ENCODE data around the gene RNF25. TPM values are rescaled to one million over a fixed set of nuclear protein-coding genes. Genes with fewer than 3 reads are reported as not detected.
A peak's percentile ranks its signal among the peaks of the same experiment; 100 is the strongest.

RNF25 gene
- total and polyA plus RNA-seq, 4 donors = 15.5 to 34.4 (median 20.0) TPM

DNA sequence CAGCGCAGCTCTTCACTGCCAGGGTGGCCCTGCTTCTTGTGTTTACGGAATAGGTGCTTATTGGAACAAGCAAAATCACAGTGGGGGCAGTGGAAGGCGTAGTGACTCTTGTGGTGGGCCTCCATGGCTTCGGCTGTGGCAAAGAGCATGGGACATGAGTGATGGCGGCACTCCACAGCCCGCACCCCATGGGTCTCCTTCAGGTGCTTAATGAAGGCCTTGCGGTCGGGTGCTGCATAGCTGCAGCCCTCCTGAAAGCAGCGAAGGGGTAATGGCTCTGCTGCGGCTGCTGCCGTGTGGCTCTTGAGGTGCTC is 23.1 kb downstream of the RNF25 start:
- no peak for DNase-seq
- Histone ChIP-seq H3K4me3 (no peak overlapping the region), H3K4me1 (ENCODE audit: control insufficient read depth in 5 of 5, insufficient read depth in 5 of 5, low read length in 5 of 5) (no peaks in the 10 kb centered on the region), H3K27me3 (ENCODE audit: control insufficient read depth in 3 of 3, insufficient read depth in 3 of 3, low read length in 2 of 3) (no peaks in the 10 kb centered on the region), H3K36me3 (ENCODE audit: control insufficient read depth in 4 of 4, insufficient read depth in 4 of 4, low read length in 4 of 4) (peaks cover 21 to 61% (median 43%) of the 10 kb centered on the region in 4 donors), H3K27ac (ENCODE audit: low read depth in 1 of 2, low read length in 1 of 2) (no peak overlapping the region), H3K9me3 (ENCODE audit: control insufficient read depth in 4 of 4, insufficient read depth in 3 of 4, low read length in 3 of 4) (no peaks in the 10 kb centered on the region), H3K9ac (ENCODE audit: insufficient read depth in 1 of 2, low read length in 2 of 2) (no peak overlapping the region)
- TF ChIP-seq, protein P1, sequence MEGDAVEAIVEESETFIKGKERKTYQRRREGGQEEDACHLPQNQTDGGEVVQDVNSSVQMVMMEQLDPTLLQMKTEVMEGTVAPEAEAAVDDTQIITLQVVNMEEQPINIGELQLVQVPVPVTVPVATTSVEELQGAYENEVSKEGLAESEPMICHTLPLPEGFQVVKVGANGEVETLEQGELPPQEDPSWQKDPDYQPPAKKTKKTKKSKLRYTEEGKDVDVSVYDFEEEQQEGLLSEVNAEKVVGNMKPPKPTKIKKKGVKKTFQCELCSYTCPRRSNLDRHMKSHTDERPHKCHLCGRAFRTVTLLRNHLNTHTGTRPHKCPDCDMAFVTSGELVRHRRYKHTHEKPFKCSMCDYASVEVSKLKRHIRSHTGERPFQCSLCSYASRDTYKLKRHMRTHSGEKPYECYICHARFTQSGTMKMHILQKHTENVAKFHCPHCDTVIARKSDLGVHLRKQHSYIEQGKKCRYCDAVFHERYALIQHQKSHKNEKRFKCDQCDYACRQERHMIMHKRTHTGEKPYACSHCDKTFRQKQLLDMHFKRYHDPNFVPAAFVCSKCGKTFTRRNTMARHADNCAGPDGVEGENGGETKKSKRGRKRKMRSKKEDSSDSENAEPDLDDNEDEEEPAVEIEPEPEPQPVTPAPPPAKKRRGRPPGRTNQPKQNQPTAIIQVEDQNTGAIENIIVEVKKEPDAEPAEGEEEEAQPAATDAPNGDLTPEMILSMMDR (IDR thresholded peaks at IDR 0.05; ENCODE audit: control extremely low read depth, extremely low read depth) = no peak
- ATAC-seq (ENCODE audit: insufficient read depth, low FRiP score) = no peak
- WGBS, 2 donors = 94% methylated on average over 11 of the region's 11 CpGs

DNA sequence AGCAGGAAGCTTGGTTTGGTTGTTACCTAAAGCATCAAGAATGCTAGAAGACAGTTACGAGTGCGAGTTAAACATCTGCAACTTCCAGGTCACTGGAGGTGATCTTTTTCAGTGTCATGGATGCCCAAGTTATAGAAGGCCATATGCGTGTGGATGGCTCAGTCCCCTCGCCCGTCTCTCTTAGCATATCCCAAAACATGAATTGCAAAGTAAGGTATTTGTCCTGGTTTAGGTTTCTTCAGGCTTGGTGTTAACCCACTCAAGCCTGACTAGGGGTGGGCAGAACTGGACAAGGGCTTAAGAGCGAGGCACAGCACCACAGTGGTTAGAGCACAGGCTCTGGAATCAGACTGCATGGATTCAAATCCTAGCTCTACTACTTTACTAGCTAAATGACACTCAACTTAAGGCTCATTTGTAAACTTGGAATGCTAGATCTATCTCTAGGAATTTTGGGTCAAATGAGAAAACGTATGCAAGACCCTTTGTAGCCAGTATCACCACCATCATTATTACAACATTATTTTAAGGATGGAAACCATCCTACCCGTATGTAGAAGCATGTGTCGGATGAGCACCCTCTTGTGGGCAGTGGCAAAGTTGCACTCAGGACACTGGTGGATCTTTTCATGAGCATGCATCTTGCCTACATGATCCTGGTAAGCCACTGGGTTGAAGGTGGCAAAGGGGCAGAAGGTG is 23.6 kb downstream of the RNF25 start:
- Histone ChIP-seq H3K36me3 (ENCODE audit: control insufficient read depth in 4 of 4, insufficient read depth in 4 of 4, low read length in 4 of 4) (peaks cover 23 to 66% (median 43%) of the 10 kb centered on the region in 4 donors), H3K27me3 (ENCODE audit: control insufficient read depth in 3 of 3, insufficient read depth in 3 of 3, low read length in 2 of 3) (no peaks in the 10 kb centered on the region), H3K9ac (ENCODE audit: insufficient read depth in 1 of 2, low read length in 2 of 2) (no peak overlapping the region), H3K4me1 (ENCODE audit: control insufficient read depth in 5 of 5, insufficient read depth in 5 of 5, low read length in 5 of 5) (no peaks in the 10 kb centered on the region), H3K4me3 (no peak overlapping the region), H3K9me3 (ENCODE audit: control insufficient read depth in 4 of 4, insufficient read depth in 3 of 4, low read length in 3 of 4) (no peaks in the 10 kb centered on the region), H3K27ac (ENCODE audit: low read depth in 1 of 2, low read length in 1 of 2) (no peak overlapping the region)
- TF ChIP-seq, protein P1 (IDR thresholded peaks at IDR 0.05; ENCODE audit: control extremely low read depth, extremely low read depth) = peak; percentile 38
- ATAC-seq (ENCODE audit: insufficient read depth, low FRiP score) (peak; percentile 81), DNase-seq (peak; percentile 52 to 64 (median 58))
- 73 to 74% methylated on average over 9 of the region's 9 CpGs for WGBS, 2 donors

DNA sequence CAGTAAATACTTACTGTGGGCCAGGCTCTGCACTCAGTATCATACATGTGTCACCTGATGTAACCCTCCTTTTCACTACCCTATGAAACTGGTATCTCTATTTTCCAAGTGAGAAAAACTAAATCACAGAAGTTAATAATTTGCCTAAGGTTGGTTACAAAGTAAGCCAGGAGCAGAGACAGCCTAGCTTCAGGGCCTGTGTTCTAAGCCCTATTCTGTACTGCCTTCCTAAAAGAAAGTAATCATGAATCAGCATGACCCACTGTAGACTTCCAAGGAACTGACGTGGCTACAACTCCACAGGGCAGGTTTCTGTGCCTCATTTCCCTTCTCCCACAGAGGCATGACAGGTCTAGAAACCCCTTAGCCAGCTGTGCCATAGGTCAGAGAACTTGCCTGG is 26.7 kb downstream of the RNF25 start:
- H3K27ac ChIP-seq (ENCODE audit: low read depth in 1 of 2, low read length in 1 of 2) = no peak overlapping the region
- H3K27me3 ChIP-seq (ENCODE audit: control insufficient read depth in 3 of 3, insufficient read depth in 3 of 3, low read length in 2 of 3) = no peaks in the 10 kb centered on the region
- 89 to 95% methylated on average over 1 of the region's 1 CpG for WGBS, 2 donors
- no peak overlapping the region for H3K4me3 ChIP-seq
- no peaks in the 10 kb centered on the region for H3K9me3 ChIP-seq (ENCODE audit: control insufficient read depth in 4 of 4, insufficient read depth in 3 of 4, low read length in 3 of 4)
- peaks cover 25 to 68% (median 48%) of the 10 kb centered on the region in 4 donors for H3K36me3 ChIP-seq (ENCODE audit: control insufficient read depth in 4 of 4, insufficient read depth in 4 of 4, low read length in 4 of 4)
- no peak for DNase-seq
- no peak overlapping the region for H3K9ac ChIP-seq (ENCODE audit: insufficient read depth in 1 of 2, low read length in 2 of 2)
- H3K4me1 ChIP-seq (ENCODE audit: control insufficient read depth in 5 of 5, insufficient read depth in 5 of 5, low read length in 5 of 5) = no peaks in the 10 kb centered on the region
- no peak for ATAC-seq (ENCODE audit: insufficient read depth, low FRiP score)
- TF ChIP-seq, protein P1 (IDR thresholded peaks at IDR 0.05; ENCODE audit: control extremely low read depth, extremely low read depth) = no peak

DNA sequence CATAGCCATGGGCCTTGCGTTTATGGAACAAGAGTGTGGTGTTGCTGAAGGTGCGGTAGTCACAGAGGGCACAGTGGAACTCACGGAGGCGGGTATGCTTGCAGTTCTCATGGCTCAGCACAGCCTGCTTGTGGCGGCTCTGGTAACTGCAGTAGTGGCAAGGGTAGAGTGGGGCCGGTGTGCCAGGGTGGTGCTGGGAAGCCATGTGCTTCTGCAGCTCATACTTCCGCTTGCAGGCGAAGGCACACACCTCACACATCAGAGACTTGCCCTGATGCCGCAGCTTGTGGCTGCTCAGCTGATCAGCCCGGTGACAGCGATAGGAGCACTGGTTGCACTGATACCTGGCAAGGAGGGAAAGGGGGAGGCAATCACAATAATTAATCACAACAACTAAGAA is 27.1 kb downstream of the RNF25 start:
- no peak for DNase-seq
- no peak for ATAC-seq (ENCODE audit: insufficient read depth, low FRiP score)
- Histone ChIP-seq H3K4me1 (ENCODE audit: control insufficient read depth in 5 of 5, insufficient read depth in 5 of 5, low read length in 5 of 5) (no peaks in the 10 kb centered on the region), H3K9me3 (ENCODE audit: control insufficient read depth in 4 of 4, insufficient read depth in 3 of 4, low read length in 3 of 4) (no peaks in the 10 kb centered on the region), H3K4me3 (no peak overlapping the region), H3K36me3 (ENCODE audit: control insufficient read depth in 4 of 4, insufficient read depth in 4 of 4, low read length in 4 of 4) (peaks cover 22 to 65% (median 51%) of the 10 kb centered on the region in 4 donors), H3K9ac (ENCODE audit: insufficient read depth in 1 of 2, low read length in 2 of 2) (no peak overlapping the region), H3K27me3 (ENCODE audit: control insufficient read depth in 3 of 3, insufficient read depth in 3 of 3, low read length in 2 of 3) (no peaks in the 10 kb centered on the region), H3K27ac (ENCODE audit: low read depth in 1 of 2, low read length in 1 of 2) (no peak overlapping the region)
- TF ChIP-seq, protein P1 (IDR thresholded peaks at IDR 0.05; ENCODE audit: control extremely low read depth, extremely low read depth) = no peak
- 96 to 99% methylated on average over 11 of the region's 11 CpGs for whole genome bisulfite sequencing, 2 donors
